Nephron (organoid): ENCODE measurements around the gene GPR39.

Experiments used
- H3K27ac Mint-ChIP-seq, 3 experiments: 2 replicates each; pipeline ENCODE4 v1.8.0; 2020; ENCODE audit warnings: mixed read lengths in 3 of 3, mild to moderate bottlenecking in 2 of 3, moderate library complexity in 1 of 3
- H3K27me3 Mint-ChIP-seq: 2 replicates; pipeline ENCODE4 v1.8.0; 2021; ENCODE audit warnings: low read depth, mild to moderate bottlenecking, moderate library complexity, mixed read lengths
- H3K36me3 Mint-ChIP-seq: 2 replicates; pipeline ENCODE4 v1.8.0; 2020; ENCODE audit warnings: low read depth, mixed read lengths
- H3K4me1 Mint-ChIP-seq: 2 replicates; pipeline ENCODE4 v1.8.0; 2020; ENCODE audit warnings: mixed read lengths
- H3K4me3 Mint-ChIP-seq, 3 experiments: 2 replicates each; pipeline ENCODE4 v1.8.0; 2020; ENCODE audit warnings: mild to moderate bottlenecking in 3 of 3, mixed read lengths in 3 of 3, moderate library complexity in 2 of 3
- H3K9me3 Mint-ChIP-seq: 2 replicates; pipeline ENCODE4 v1.8.0; 2020; ENCODE audit warnings: mixed read lengths
- CTCF ChIP-seq, 3 experiments: fragments of 200-600 bp; sonication (generic); IDR thresholded peaks; one replicate each; pipeline ENCODE4 v1.5.0; 2021; ENCODE audit warnings: antibody characterized with exemption in 3 of 3; ENCODE audit not compliant: unreplicated experiment in 3 of 3

The GPR39 gene

DNA sequence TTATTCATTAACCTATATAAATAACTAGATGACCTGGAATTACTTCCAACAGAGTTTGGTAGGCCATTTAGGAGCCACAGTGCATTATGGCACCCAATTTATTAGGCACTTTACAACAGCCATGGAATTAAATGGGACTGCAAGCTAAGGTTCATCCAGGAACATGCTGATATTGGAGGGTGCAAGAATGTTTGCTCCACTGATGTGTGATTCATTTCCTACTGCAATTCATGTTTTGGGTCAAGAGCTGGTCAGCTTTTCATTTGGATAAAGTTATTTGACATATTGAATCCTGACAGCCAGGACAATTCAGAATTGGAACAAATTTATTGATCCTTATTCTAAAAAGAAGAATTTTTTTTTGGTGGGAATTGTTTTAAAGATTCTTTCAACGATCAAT is 265.2 kb downstream of the GPR39 start:
- no peak overlapping the region for H3K27ac Mint-ChIP-seq
- no peaks in the 10 kb centered on the region for H3K36me3 Mint-ChIP-seq
- H3K9me3 Mint-ChIP-seq, result no peaks in the 10 kb centered on the region
- H3K4me1 Mint-ChIP-seq, result no peaks in the 10 kb centered on the region
- H3K4me3 Mint-ChIP-seq, result no peak overlapping the region
- peaks cover 10% of the 10 kb centered on the region for H3K27me3 Mint-ChIP-seq
- no peak for TF ChIP-seq CTCF (IDR thresholded peaks at IDR 0.05; ENCODE audit: unreplicated experiment in 3 of 3)

- H3K9me3 Mint-ChIP-seq, result no peaks in the 10 kb centered on the region
- TF ChIP-seq CTCF (IDR thresholded peaks at IDR 0.05; ENCODE audit: unreplicated experiment in 3 of 3), result no peak
- no peaks in the 10 kb centered on the region for H3K4me1 Mint-ChIP-seq
- no peak overlapping the region for H3K27ac Mint-ChIP-seq
- peaks cover 2% of the 10 kb centered on the region for H3K27me3 Mint-ChIP-seq
- no peaks in the 10 kb centered on the region for H3K36me3 Mint-ChIP-seq
- H3K4me3 Mint-ChIP-seq, result no peak overlapping the region
Observed at GRCh38 chr2:132690664-132691303, 274.2 kb downstream of the GPR39 start.

DNA sequence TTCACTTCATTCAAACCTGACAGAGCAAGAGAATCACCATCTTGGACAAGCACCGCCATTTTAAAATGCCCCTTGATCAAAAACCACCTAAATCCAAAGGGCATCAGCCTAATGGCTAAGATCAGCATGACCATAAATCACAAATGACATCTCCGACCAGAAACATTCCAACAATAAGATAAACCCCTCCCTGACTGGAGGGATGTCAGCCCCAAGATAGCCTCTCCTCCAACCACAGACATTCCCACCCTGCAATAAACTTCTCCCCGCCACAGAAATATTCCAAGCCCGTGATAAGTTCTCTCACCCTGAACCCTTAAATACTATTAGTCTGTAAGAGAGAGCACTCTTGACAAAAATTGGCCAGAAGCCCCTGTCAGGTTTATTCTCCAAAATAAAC is 275.0 kb downstream of the GPR39 start:
- no peaks in the 10 kb centered on the region for H3K27me3 Mint-ChIP-seq
- H3K27ac Mint-ChIP-seq, result no peak overlapping the region
- no peak for TF ChIP-seq CTCF (IDR thresholded peaks at IDR 0.05; ENCODE audit: unreplicated experiment in 3 of 3)
- H3K36me3 Mint-ChIP-seq, result no peaks in the 10 kb centered on the region
- H3K4me1 Mint-ChIP-seq, result no peaks in the 10 kb centered on the region
- H3K4me3 Mint-ChIP-seq, result no peak overlapping the region
- H3K9me3 Mint-ChIP-seq, result no peaks in the 10 kb centered on the region

GRCh38 chr2:132692816-132693215 is 276.2 kb downstream of the GPR39 start:
- H3K27ac Mint-ChIP-seq, result no peak overlapping the region
- TF ChIP-seq CTCF (IDR thresholded peaks at IDR 0.05; ENCODE audit: unreplicated experiment in 3 of 3), result no peak
- H3K4me1 Mint-ChIP-seq, result no peaks in the 10 kb centered on the region
- no peaks in the 10 kb centered on the region for H3K36me3 Mint-ChIP-seq
- no peak overlapping the region for H3K4me3 Mint-ChIP-seq
- no peaks in the 10 kb centered on the region for H3K27me3 Mint-ChIP-seq
- H3K9me3 Mint-ChIP-seq, result no peaks in the 10 kb centered on the region
